NCI-H345 treated with DMSO at 0.1 percent for 48 hours (cell line): ENCODE measurements around the gene SYNJ1.
"Not testable (repeated sequence)": the region's sequence is repeated elsewhere in the genome, so short reads cannot be mapped to it uniquely, and the experiment has no call there.

Experiments used
- DNase-seq: peaks from one replicate; lab custom pipeline; 2025; ENCODE audit not compliant: unreplicated experiment; lab: John Stamatoyannopoulos, UW

The SYNJ1 gene

GRCh38 chr21:32727687-32728455, at the start of gene SYNJ1:
SYNJ1 (minus strand) TSS chr21:32728013; CDS start chr21:32726895, 1,118 bp downstream.
- peak; percentile 90 for DNase-seq

- no peak for DNase-seq
Observed at GRCh38 chr21:32777269-32777668, 49.5 kb upstream of the SYNJ1 start.

GRCh38 chr21:32776743-32777142, 48.9 kb upstream of the SYNJ1 start:
- DNase-seq = no peak

- not testable (repeated sequence) for DNase-seq
Observed at GRCh38 chr21:32773048-32773344, 45.2 kb upstream of the SYNJ1 start.

GRCh38 chr21:32772281-32773047, 44.7 kb upstream of the SYNJ1 start:
- peak; percentile 59 for DNase-seq

- DNase-seq = no peak
Observed at GRCh38 chr21:32770871-32771523, 43.2 kb upstream of the SYNJ1 start.

- no peak for DNase-seq
Observed at GRCh38 chr21:32768530-32768929, 40.7 kb upstream of the SYNJ1 start.

- DNase-seq = no peak
Observed at GRCh38 chr21:32765058-32765457, 37.2 kb upstream of the SYNJ1 start.

GRCh38 chr21:32764186-32764585, 36.4 kb upstream of the SYNJ1 start:
- DNase-seq = no peak

- no peak for DNase-seq
Observed at GRCh38 chr21:32757804-32758203, 30.0 kb upstream of the SYNJ1 start.

- DNase-seq = no peak
Observed at GRCh38 chr21:32756096-32756495, 28.3 kb upstream of the SYNJ1 start.

GRCh38 chr21:32753818-32754585, 26.2 kb upstream of the SYNJ1 start:
- no peak for DNase-seq

GRCh38 chr21:32750405-32750804, 22.6 kb upstream of the SYNJ1 start:
- no peak for DNase-seq

GRCh38 chr21:32749662-32750061, 21.8 kb upstream of the SYNJ1 start:
- DNase-seq = no peak

GRCh38 chr21:32748529-32748928, 20.7 kb upstream of the SYNJ1 start:
- no peak for DNase-seq

- DNase-seq = no peak
Observed at GRCh38 chr21:32747396-32747795, 19.6 kb upstream of the SYNJ1 start.

GRCh38 chr21:32746711-32747110, 18.9 kb upstream of the SYNJ1 start:
- not testable (repeated sequence) for DNase-seq

- DNase-seq = no peak
Observed at GRCh38 chr21:32742396-32742795, 14.6 kb upstream of the SYNJ1 start.

- no peak for DNase-seq
Observed at GRCh38 chr21:32741336-32741735, 13.5 kb upstream of the SYNJ1 start.

- no peak for DNase-seq
Observed at GRCh38 chr21:32739946-32740345, 12.1 kb upstream of the SYNJ1 start.

GRCh38 chr21:32736083-32736482, 8.3 kb upstream of the SYNJ1 start:
- DNase-seq = not testable (repeated sequence)
